ENCODE measurements around the gene TMPRSS6. TPM values are rescaled to one million over a fixed set of nuclear protein-coding genes. Genes with fewer than 3 reads are reported as not detected.
"Not testable (repeated sequence)": the region's sequence is repeated elsewhere in the genome, so short reads cannot be mapped to it uniquely, and the experiment has no call there.

Gene TMPRSS6
- total RNA-seq, 1 experiment from 2014 or later: 0.79 TPM

- CTCF ChIA-PET: interaction anchor here (0.6 kb wide), 1 partner anchor 98 kb away, joined by 3 read pairs; no protein-coding TSS in a partner anchor
- Histone ChIP-seq H2AFZ (no peak overlapping the region), H3K36me3 (ENCODE audit: low read depth) (no peaks in the 10 kb centered on the region), H3K4me3 (no peak overlapping the region), H3K9me3 (ENCODE audit: insufficient read depth, low read depth) (no peaks in the 10 kb centered on the region), H3F3A (ENCODE audit: insufficient read depth, low read depth) (no peaks in the 10 kb centered on the region), H3K27ac (no peak overlapping the region), H4K20me1 (ENCODE audit: insufficient read depth) (no peaks in the 10 kb centered on the region), H3K4me1 (replicated peaks; ENCODE audit: insufficient read depth) (no peaks in the 10 kb centered on the region), H3K9me2 (ENCODE audit: insufficient read depth) (no peaks in the 10 kb centered on the region), H3K4me2 (no peak overlapping the region), H3K27me3 (ENCODE audit: insufficient read depth, low read depth) (peaks cover 63% of the 10 kb centered on the region), H3K79me2 (ENCODE audit: low read depth) (no peaks in the 10 kb centered on the region)
- TF ChIP-seq EZH2 (IDR thresholded peaks at IDR 0.05; ENCODE audit: low read depth): no peak
- POLR2A ChIA-PET (ENCODE audit: unreplicated experiment): no interaction called here
- no TSS peak for BruUV-seq (replicated peaks)
- no peak for DNase-seq
- intact Hi-C loops (cut with micrococcal nuclease; ENCODE audit: unreplicated experiment): loop anchor here (5.0 kb wide), 2 partner anchors 182 to 382 kb away; no protein-coding TSS in a partner anchor
These were observed 34.5 kb downstream of the TMPRSS6 start for GRCh38 chr22:37075046-37075445.

GRCh38 chr22:37074537-37074936, 35.0 kb downstream of the TMPRSS6 start:
- H3K4me2 ChIP-seq: no peak overlapping the region
- no peaks in the 10 kb centered on the region for H3F3A ChIP-seq (ENCODE audit: insufficient read depth, low read depth)
- no peaks in the 10 kb centered on the region for H3K9me2 ChIP-seq (ENCODE audit: insufficient read depth)
- ChIA-PET CTCF (no interaction called here), POLR2A (ENCODE audit: unreplicated experiment) (no interaction called here)
- no peak for TF ChIP-seq CTCF (conservative IDR thresholded peaks at IDR 0.05)
- no peak for TF ChIP-seq EZH2 (IDR thresholded peaks at IDR 0.05; ENCODE audit: low read depth)
- H2AFZ ChIP-seq: no peak overlapping the region
- peaks cover 68% of the 10 kb centered on the region for H3K27me3 ChIP-seq (ENCODE audit: insufficient read depth, low read depth)
- H3K4me3 ChIP-seq: no peak overlapping the region
- H3K36me3 ChIP-seq (ENCODE audit: low read depth): no peaks in the 10 kb centered on the region
- BruUV-seq (replicated peaks): no TSS peak
- H3K27ac ChIP-seq: no peak overlapping the region
- H3K4me1 ChIP-seq (replicated peaks; ENCODE audit: insufficient read depth): no peaks in the 10 kb centered on the region
- H4K20me1 ChIP-seq (ENCODE audit: insufficient read depth): no peaks in the 10 kb centered on the region
- intact Hi-C loops (cut with micrococcal nuclease; ENCODE audit: unreplicated experiment): no loop called here
- H3K9me3 ChIP-seq (ENCODE audit: insufficient read depth, low read depth): no peaks in the 10 kb centered on the region
- no peak for DNase-seq
- no peaks in the 10 kb centered on the region for H3K79me2 ChIP-seq (ENCODE audit: low read depth)

- no peaks in the 10 kb centered on the region for H4K20me1 ChIP-seq (ENCODE audit: insufficient read depth)
- no peaks in the 10 kb centered on the region for H3F3A ChIP-seq (ENCODE audit: insufficient read depth, low read depth)
- CTCF ChIA-PET: interaction anchor here (0.7 kb wide), 1 partner anchor 160 kb away, joined by 3 read pairs; no protein-coding TSS in a partner anchor
- no peak overlapping the region for H3K4me2 ChIP-seq
- H3K9me3 ChIP-seq (ENCODE audit: insufficient read depth, low read depth): no peaks in the 10 kb centered on the region
- no peaks in the 10 kb centered on the region for H3K79me2 ChIP-seq (ENCODE audit: low read depth)
- H3K9me2 ChIP-seq (ENCODE audit: insufficient read depth): no peaks in the 10 kb centered on the region
- no peak for TF ChIP-seq EZH2 (IDR thresholded peaks at IDR 0.05; ENCODE audit: low read depth)
- TF ChIP-seq CTCF (conservative IDR thresholded peaks at IDR 0.05): no peak
- DNase-seq: no peak
- H2AFZ ChIP-seq: no peak overlapping the region
- BruUV-seq (replicated peaks): no TSS peak
- H3K27me3 ChIP-seq (ENCODE audit: insufficient read depth, low read depth): peaks cover 70% of the 10 kb centered on the region
- no peak overlapping the region for H3K4me3 ChIP-seq
- no peak overlapping the region for H3K27ac ChIP-seq
- H3K36me3 ChIP-seq (ENCODE audit: low read depth): no peaks in the 10 kb centered on the region
- H3K4me1 ChIP-seq (replicated peaks; ENCODE audit: insufficient read depth): no peaks in the 10 kb centered on the region
- POLR2A ChIA-PET (ENCODE audit: unreplicated experiment): no interaction called here
- intact Hi-C loops (cut with micrococcal nuclease; ENCODE audit: unreplicated experiment): no loop called here
These were observed 36.8 kb downstream of the TMPRSS6 start for GRCh38 chr22:37072673-37073072.

GRCh38 chr22:37071850-37072592, 37.5 kb downstream of the TMPRSS6 start:
- POLR2A ChIA-PET (ENCODE audit: unreplicated experiment); H4K20me1 ChIP-seq (ENCODE audit: insufficient read depth); H3K4me3 ChIP-seq; DNase-seq; H3K27ac ChIP-seq; H3K9me3 ChIP-seq (ENCODE audit: insufficient read depth, low read depth); H3K4me2 ChIP-seq; H3K36me3 ChIP-seq (ENCODE audit: low read depth); CTCF ChIA-PET; H2AFZ ChIP-seq; H3K9me2 ChIP-seq (ENCODE audit: insufficient read depth); H3K4me1 ChIP-seq (replicated peaks; ENCODE audit: insufficient read depth); H3F3A ChIP-seq (ENCODE audit: insufficient read depth, low read depth); intact Hi-C loops (cut with micrococcal nuclease; ENCODE audit: unreplicated experiment); BruUV-seq (replicated peaks); H3K79me2 ChIP-seq (ENCODE audit: low read depth): not testable (repeated sequence)
- peaks cover 67% of the 10 kb centered on the region for H3K27me3 ChIP-seq (ENCODE audit: insufficient read depth, low read depth)
